SK-N-DZ (cell line): ENCODE measurements around the gene ARHGAP5.

Source experiments
- small RNA-seq, 2 experiments: library from RNA; depleted of rRNA; stranded (forward); fragments of <200 nt; gene quantifications; one replicate each; pipeline ENCODE3, GENCODE V24; 2014

Gene ARHGAP5

Small RNA genes within 50 kb of the gene (small RNA-seq; reads per million reads assigned to genes)
- 2.0 to 71.1 reads per million in 2 experiments for gene RNU6-7
- gene RNU6-8: 0.18 to 0.49 reads per million in 2 experiments
